NB4 (cell line): ENCODE results near the gene CCNYL1.

Source experiments
- TF ChIP-seq, protein P1 (sequence below): IDR thresholded peaks from one replicate; pipeline ENCODE4 v1.5.1; 2012; ENCODE audit warnings: low read depth, low read length
- TF ChIP-seq, protein P2 (sequence below): IDR thresholded peaks from 2 replicates; pipeline ENCODE4 v1.6.1; 2011; ENCODE audit warnings: low read depth, low read length

DNA sequence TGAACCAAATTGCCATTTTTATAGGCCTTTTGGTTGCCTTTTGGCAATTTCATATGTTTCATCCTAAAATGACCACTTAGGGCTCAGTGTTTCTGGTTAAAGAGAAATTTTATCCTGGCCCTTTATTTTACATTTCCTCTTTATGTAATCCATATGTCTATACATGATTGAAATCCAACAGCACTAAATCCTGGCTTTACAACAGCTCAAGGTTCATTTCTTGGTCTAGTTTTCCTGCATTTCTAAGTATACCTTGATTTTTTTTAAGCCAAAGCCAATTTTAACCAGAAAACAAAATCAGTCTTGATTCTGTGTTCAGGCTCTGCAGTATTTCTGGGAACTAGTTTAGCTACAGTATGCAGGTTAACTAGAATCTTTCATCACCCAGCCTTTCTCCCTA lies 46.6 kb downstream of the CCNYL1 start:
- TF ChIP-seq, protein P1, sequence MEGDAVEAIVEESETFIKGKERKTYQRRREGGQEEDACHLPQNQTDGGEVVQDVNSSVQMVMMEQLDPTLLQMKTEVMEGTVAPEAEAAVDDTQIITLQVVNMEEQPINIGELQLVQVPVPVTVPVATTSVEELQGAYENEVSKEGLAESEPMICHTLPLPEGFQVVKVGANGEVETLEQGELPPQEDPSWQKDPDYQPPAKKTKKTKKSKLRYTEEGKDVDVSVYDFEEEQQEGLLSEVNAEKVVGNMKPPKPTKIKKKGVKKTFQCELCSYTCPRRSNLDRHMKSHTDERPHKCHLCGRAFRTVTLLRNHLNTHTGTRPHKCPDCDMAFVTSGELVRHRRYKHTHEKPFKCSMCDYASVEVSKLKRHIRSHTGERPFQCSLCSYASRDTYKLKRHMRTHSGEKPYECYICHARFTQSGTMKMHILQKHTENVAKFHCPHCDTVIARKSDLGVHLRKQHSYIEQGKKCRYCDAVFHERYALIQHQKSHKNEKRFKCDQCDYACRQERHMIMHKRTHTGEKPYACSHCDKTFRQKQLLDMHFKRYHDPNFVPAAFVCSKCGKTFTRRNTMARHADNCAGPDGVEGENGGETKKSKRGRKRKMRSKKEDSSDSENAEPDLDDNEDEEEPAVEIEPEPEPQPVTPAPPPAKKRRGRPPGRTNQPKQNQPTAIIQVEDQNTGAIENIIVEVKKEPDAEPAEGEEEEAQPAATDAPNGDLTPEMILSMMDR, result no peak
- TF ChIP-seq, protein P2, sequence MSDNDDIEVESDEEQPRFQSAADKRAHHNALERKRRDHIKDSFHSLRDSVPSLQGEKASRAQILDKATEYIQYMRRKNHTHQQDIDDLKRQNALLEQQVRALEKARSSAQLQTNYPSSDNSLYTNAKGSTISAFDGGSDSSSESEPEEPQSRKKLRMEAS, result no peak
